GM20431 (cell line): Measurements from ENCODE around the gene ABAT.

ENCODE experiments used
- in situ Hi-C: fragments of 300-500 bp; cut with MseI, MboI; formaldehyde crosslinking; loops from one replicate; pipeline ENCODE4 v1.15.0; 2020; ENCODE audit warnings: low sequenced_read_pairs; ENCODE audit not compliant: unreplicated experiment

ABAT gene

GRCh38 chr16:8674413-8675022, at the start of gene ABAT:
ABAT (plus strand) TSS chr16:8674617; CDS start chr16:8735740, 61,123 bp downstream.
- in situ Hi-C loops = loop anchor here (25.0 kb wide), 1 partner anchor 213 kb away; the partner anchor contains the start of gene LITAFD

GRCh38 chr16:8625491-8626087, 48.8 kb upstream of the ABAT start:
- in situ Hi-C loops = loop anchor here (25.0 kb wide), 1 partner anchor 512 kb away; no protein-coding TSS in a partner anchor

GRCh38 chr16:8626946-8627345, 47.5 kb upstream of the ABAT start:
- in situ Hi-C loops = loop anchor here (25.0 kb wide), 1 partner anchor 510 kb away; no protein-coding TSS in a partner anchor

GRCh38 chr16:8627456-8627855, 47.0 kb upstream of the ABAT start:
- in situ Hi-C loops = loop anchor here (25.0 kb wide), 1 partner anchor 510 kb away; no protein-coding TSS in a partner anchor

- in situ Hi-C loops = loop anchor here (25.0 kb wide), 1 partner anchor 508 kb away; no protein-coding TSS in a partner anchor
Observed at GRCh38 chr16:8628981-8629725, 45.3 kb upstream of the ABAT start.

GRCh38 chr16:8630255-8630953, 44.0 kb upstream of the ABAT start:
- in situ Hi-C loops = loop anchor here (25.0 kb wide), 1 partner anchor 507 kb away; no protein-coding TSS in a partner anchor

- in situ Hi-C loops = loop anchor here (25.0 kb wide), 1 partner anchor 506 kb away; no protein-coding TSS in a partner anchor
Observed at GRCh38 chr16:8631373-8631772, 43.0 kb upstream of the ABAT start.

GRCh38 chr16:8631818-8632465, 42.5 kb upstream of the ABAT start:
- in situ Hi-C loops = loop anchor here (25.0 kb wide), 1 partner anchor 505 kb away; no protein-coding TSS in a partner anchor

- in situ Hi-C loops = loop anchor here (25.0 kb wide), 1 partner anchor 505 kb away; no protein-coding TSS in a partner anchor
Observed at GRCh38 chr16:8632675-8633182, 41.7 kb upstream of the ABAT start.

GRCh38 chr16:8634991-8635736, 39.3 kb upstream of the ABAT start:
- in situ Hi-C loops = loop anchor here (25.0 kb wide), 1 partner anchor 502 kb away; no protein-coding TSS in a partner anchor

GRCh38 chr16:8639694-8640093, 34.7 kb upstream of the ABAT start:
- in situ Hi-C loops = loop anchor here (25.0 kb wide), 1 partner anchor 498 kb away; no protein-coding TSS in a partner anchor

GRCh38 chr16:8641671-8642070, 32.7 kb upstream of the ABAT start:
- in situ Hi-C loops = loop anchor here (25.0 kb wide), 1 partner anchor 496 kb away; no protein-coding TSS in a partner anchor

- in situ Hi-C loops = loop anchor here (25.0 kb wide), 1 partner anchor 495 kb away; no protein-coding TSS in a partner anchor
Observed at GRCh38 chr16:8642146-8642545, 32.3 kb upstream of the ABAT start.

GRCh38 chr16:8644211-8645140, 29.9 kb upstream of the ABAT start:
- in situ Hi-C loops = loop anchor here (25.0 kb wide), 1 partner anchor 493 kb away; no protein-coding TSS in a partner anchor

- in situ Hi-C loops = loop anchor here (25.0 kb wide), 1 partner anchor 492 kb away; no protein-coding TSS in a partner anchor
Observed at GRCh38 chr16:8645141-8645521, 29.3 kb upstream of the ABAT start.

GRCh38 chr16:8645831-8646230, 28.6 kb upstream of the ABAT start:
- in situ Hi-C loops = loop anchor here (25.0 kb wide), 1 partner anchor 491 kb away; no protein-coding TSS in a partner anchor
